ENCODE measurements around the gene SPAG16.

SPAG16 gene

DNA sequence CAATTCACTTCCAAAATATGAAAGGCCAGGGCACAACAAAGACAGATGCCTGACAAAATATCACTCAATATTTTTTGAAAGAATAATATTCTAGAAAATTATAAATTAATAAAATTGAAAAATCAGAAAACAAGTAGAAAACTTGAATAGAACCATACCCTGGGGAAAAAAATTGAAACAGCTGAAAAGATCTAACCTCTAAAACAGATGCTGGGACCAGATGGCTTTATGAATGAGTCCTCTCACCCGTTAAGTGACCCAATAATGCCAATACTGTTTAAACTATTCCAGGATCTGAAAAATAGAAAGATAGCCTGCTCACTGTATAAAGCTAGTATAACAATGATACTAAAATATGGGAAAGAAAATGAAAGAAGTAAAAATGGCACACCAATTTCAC lies 804.3 kb downstream of the SPAG16 start:
- no peak for DNase-seq (ENCODE audit: low read depth)
- TF ChIP-seq, protein P1, sequence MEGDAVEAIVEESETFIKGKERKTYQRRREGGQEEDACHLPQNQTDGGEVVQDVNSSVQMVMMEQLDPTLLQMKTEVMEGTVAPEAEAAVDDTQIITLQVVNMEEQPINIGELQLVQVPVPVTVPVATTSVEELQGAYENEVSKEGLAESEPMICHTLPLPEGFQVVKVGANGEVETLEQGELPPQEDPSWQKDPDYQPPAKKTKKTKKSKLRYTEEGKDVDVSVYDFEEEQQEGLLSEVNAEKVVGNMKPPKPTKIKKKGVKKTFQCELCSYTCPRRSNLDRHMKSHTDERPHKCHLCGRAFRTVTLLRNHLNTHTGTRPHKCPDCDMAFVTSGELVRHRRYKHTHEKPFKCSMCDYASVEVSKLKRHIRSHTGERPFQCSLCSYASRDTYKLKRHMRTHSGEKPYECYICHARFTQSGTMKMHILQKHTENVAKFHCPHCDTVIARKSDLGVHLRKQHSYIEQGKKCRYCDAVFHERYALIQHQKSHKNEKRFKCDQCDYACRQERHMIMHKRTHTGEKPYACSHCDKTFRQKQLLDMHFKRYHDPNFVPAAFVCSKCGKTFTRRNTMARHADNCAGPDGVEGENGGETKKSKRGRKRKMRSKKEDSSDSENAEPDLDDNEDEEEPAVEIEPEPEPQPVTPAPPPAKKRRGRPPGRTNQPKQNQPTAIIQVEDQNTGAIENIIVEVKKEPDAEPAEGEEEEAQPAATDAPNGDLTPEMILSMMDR (IDR thresholded peaks at IDR 0.05; ENCODE audit: low read depth, low read length, missing control alignments): no peak

DNA sequence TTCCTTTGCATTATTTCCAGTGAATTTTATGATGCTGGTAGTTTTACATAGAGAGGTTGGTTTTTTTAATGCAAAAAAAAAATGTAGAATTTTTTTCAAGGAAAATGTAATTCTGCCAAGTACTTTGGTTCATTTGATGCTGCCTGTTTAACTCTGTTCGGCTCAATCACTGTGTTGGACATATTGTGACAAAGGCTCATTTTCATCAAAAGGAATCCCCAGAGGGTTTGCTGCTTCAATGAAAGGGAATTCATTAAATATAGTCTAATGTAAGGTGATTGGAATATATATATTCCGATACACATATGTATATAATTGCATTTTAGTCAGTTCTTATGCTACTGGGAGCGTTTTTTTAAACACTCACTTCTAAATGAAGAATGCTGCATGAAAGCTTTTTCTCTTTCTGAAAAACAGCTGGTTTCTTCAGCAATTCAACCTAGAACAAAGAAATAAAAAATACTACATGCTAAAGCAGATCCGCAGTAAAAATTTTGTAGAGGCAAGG lies 812.0 kb downstream of the SPAG16 start:
- H3K4me3 ChIP-seq (ENCODE audit: low read depth, low read length): no peak overlapping the region
- DNase-seq (ENCODE audit: low read depth): no peak
- TF ChIP-seq, protein P1 (IDR thresholded peaks at IDR 0.05; ENCODE audit: low read depth, low read length, missing control alignments): no peak

More for the DNA sequence above, 804.3 kb downstream of the SPAG16 start:
- H3K4me3 ChIP-seq (ENCODE audit: low read depth, low read length): no peak overlapping the region

GRCh38 chr2:214098811-214099210 lies 814.5 kb downstream of the SPAG16 start:
- TF ChIP-seq, protein P1 (IDR thresholded peaks at IDR 0.05; ENCODE audit: low read depth, low read length, missing control alignments): no peak
- DNase-seq (ENCODE audit: low read depth): no peak
- H3K4me3 ChIP-seq (ENCODE audit: low read depth, low read length): no peak overlapping the region

DNA sequence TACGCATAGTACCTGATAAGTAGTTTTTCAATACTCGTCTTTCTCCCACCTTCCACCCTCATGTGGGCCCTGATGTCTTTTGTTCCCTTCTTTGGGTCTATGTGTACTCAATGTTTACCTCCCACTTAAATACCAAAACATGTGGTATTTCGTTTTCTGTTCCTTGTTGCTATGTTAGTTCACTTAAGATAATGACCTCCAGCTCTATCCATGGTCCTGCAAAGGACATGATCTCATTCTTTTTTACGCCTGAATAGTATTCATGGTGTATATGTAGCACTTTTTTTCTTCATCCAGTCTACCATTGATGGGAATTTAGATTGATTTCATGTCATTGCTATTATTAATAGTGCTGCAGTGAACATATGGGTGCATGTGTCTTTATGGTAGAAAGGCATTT lies 816.2 kb downstream of the SPAG16 start:
- no peak for DNase-seq (ENCODE audit: low read depth)
- TF ChIP-seq, protein P1 (IDR thresholded peaks at IDR 0.05; ENCODE audit: low read depth, low read length, missing control alignments): no peak
- no peak overlapping the region for H3K4me3 ChIP-seq (ENCODE audit: low read depth, low read length)

- no peak overlapping the region for H3K4me3 ChIP-seq (ENCODE audit: low read depth, low read length)
- TF ChIP-seq, protein P1 (IDR thresholded peaks at IDR 0.05; ENCODE audit: low read depth, low read length, missing control alignments): no peak
- no peak for DNase-seq (ENCODE audit: low read depth)
Observed at GRCh38 chr2:214103276-214104001, 819.2 kb downstream of the SPAG16 start.

- DNase-seq (ENCODE audit: low read depth): no peak
- TF ChIP-seq, protein P1 (IDR thresholded peaks at IDR 0.05; ENCODE audit: low read depth, low read length, missing control alignments): no peak
- H3K4me3 ChIP-seq (ENCODE audit: low read depth, low read length): no peak overlapping the region
Observed at GRCh38 chr2:214104219-214104618, 820.0 kb downstream of the SPAG16 start.

GRCh38 chr2:214104967-214105366 lies 820.7 kb downstream of the SPAG16 start:
- TF ChIP-seq, protein P1 (IDR thresholded peaks at IDR 0.05; ENCODE audit: low read depth, low read length, missing control alignments): no peak
- H3K4me3 ChIP-seq (ENCODE audit: low read depth, low read length): no peak overlapping the region
- DNase-seq (ENCODE audit: low read depth): no peak
